Fibroblast of lung (primary cell): ENCODE results near the gene MTA1. TPM values are rescaled to one million over a fixed set of nuclear protein-coding genes. Genes with fewer than 3 reads are reported as not detected.

Source experiments
- DNase-seq, 2 donors: peaks; one replicate each; pipeline versions ENCODE4 v3.0.0 to v3.0.0-alpha.2; 2010; ENCODE audit warnings: low read depth in 2 of 2
- H2AFZ ChIP-seq: 2 replicates; pipeline ENCODE4 v1.5.1; 2012; ENCODE audit warnings: low read length, control low read depth, inconsistent platforms
- H3K27ac ChIP-seq: 2 replicates; pipeline ENCODE4 v1.5.1; 2011; ENCODE audit warnings: low read length, control low read depth; ENCODE audit not compliant: insufficient read depth
- H3K27me3 ChIP-seq: 2 replicates; pipeline ENCODE4 v1.5.1; 2011; ENCODE audit warnings: mild to moderate bottlenecking, low read length; ENCODE audit not compliant: control insufficient read depth, insufficient read depth
- H3K36me3 ChIP-seq: 2 replicates; pipeline ENCODE4 v1.5.1; 2011; ENCODE audit warnings: low read length; ENCODE audit not compliant: control insufficient read depth, insufficient read depth
- H3K4me1 ChIP-seq: 2 replicates; pipeline ENCODE4 v1.5.1; 2011; ENCODE audit warnings: low read length; ENCODE audit not compliant: control insufficient read depth, insufficient read depth; ENCODE audit errors: extremely low read depth
- H3K4me2 ChIP-seq: 2 replicates; pipeline ENCODE4 v1.5.1; 2011; ENCODE audit warnings: low read length, control low read depth; ENCODE audit not compliant: insufficient read depth; ENCODE audit errors: extremely low read depth
- H3K4me3 ChIP-seq, 4 experiments: fragments of 200-600 bp in 1 of 4; sonication (generic) in 1 of 4; replicated peaks in 1 of 4; 2 replicates each; pipeline ENCODE4 v1.5.1; 2011 to 2016; ENCODE audit warnings: low read length in 4 of 4, low read depth in 3 of 4, mild to moderate bottlenecking in 3 of 4, control low read depth in 2 of 4, inconsistent platforms in 1 of 4, mixed read lengths in 1 of 4; ENCODE audit not compliant: insufficient read depth in 1 of 4; ENCODE audit errors: control extremely low read depth in 1 of 4
- H3K79me2 ChIP-seq: 2 replicates; pipeline ENCODE4 v1.5.1; 2012; ENCODE audit warnings: mild to moderate bottlenecking, low read length, inconsistent platforms; ENCODE audit not compliant: control insufficient read depth, insufficient read depth
- H3K9ac ChIP-seq: 2 replicates; pipeline ENCODE4 v1.5.1; 2011; ENCODE audit warnings: mild to moderate bottlenecking, low read length, control low read depth; ENCODE audit not compliant: insufficient read depth
- H3K9me3 ChIP-seq: 2 replicates; pipeline ENCODE4 v1.5.1; 2012; ENCODE audit warnings: low read depth, low read length; ENCODE audit not compliant: control insufficient read depth, insufficient read depth
- H4K20me1 ChIP-seq: 2 replicates; pipeline ENCODE4 v1.5.1; 2011; ENCODE audit warnings: low read length; ENCODE audit not compliant: control insufficient read depth, insufficient read depth; ENCODE audit errors: extremely low read depth
- EZH2 ChIP-seq: IDR thresholded peaks from 2 replicates; pipeline ENCODE4 v1.5.1; 2012; ENCODE audit warnings: low read length, control low read depth, mild to moderate bottlenecking; ENCODE audit errors: missing control alignments
- polyA plus RNA-seq, 2 donors: library from polyadenylated mRNA; depleted of rRNA in 1 of 2; stranded (reverse) in 1 of 2; unstranded in 1 of 2; fragments of >200 nt; gene quantifications; 2 replicates each; pipeline ENCODE4 v1.2.1, GENCODE V29; 2011 to 2012; ENCODE audit warnings: missing spikeins in 1 of 2
- total RNA-seq: library from RNA; depleted of rRNA; stranded (reverse); fragments of >200 nt; gene quantifications from 2 replicates; pipeline ENCODE4 v1.2.1, GENCODE V29; 2014
- TF ChIP-seq, protein P1 (sequence below), 2 donors: IDR thresholded peaks in 1 of 2; conservative IDR thresholded peaks in 1 of 2; 1 replicate in 1 of 2; 2 replicates in 1 of 2; pipeline ENCODE4 v1.5.1; 2011 to 2012; ENCODE audit warnings: low read length in 2 of 2, control low read depth in 1 of 2, inconsistent platforms in 1 of 2, low read depth in 1 of 2, mild to moderate bottlenecking in 1 of 2

The MTA1 gene
- total and polyA plus RNA-seq, 2 donors (not counting 1 experiment from before 2014, with no cell fraction given), result 28.6 to 29.7 TPM

GRCh38 chr14:105458010-105458409 lies 38.4 kb downstream of the MTA1 start:
- Histone ChIP-seq H3K27ac (no peak overlapping the region), H3K9me3 (no peaks in the 10 kb centered on the region), H2AFZ (no peak overlapping the region), H3K27me3 (no peaks in the 10 kb centered on the region), H3K4me1 (no peaks in the 10 kb centered on the region), H3K79me2 (no peaks in the 10 kb centered on the region), H3K36me3 (peaks cover 18% of the 10 kb centered on the region), H4K20me1 (no peaks in the 10 kb centered on the region), H3K4me3 (no peak overlapping the region), H3K9ac (no peak overlapping the region), H3K4me2 (no peak overlapping the region)
- DNase-seq, result no peak
- TF ChIP-seq, protein P1, sequence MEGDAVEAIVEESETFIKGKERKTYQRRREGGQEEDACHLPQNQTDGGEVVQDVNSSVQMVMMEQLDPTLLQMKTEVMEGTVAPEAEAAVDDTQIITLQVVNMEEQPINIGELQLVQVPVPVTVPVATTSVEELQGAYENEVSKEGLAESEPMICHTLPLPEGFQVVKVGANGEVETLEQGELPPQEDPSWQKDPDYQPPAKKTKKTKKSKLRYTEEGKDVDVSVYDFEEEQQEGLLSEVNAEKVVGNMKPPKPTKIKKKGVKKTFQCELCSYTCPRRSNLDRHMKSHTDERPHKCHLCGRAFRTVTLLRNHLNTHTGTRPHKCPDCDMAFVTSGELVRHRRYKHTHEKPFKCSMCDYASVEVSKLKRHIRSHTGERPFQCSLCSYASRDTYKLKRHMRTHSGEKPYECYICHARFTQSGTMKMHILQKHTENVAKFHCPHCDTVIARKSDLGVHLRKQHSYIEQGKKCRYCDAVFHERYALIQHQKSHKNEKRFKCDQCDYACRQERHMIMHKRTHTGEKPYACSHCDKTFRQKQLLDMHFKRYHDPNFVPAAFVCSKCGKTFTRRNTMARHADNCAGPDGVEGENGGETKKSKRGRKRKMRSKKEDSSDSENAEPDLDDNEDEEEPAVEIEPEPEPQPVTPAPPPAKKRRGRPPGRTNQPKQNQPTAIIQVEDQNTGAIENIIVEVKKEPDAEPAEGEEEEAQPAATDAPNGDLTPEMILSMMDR (conservative IDR thresholded peaks at IDR 0.05 in 1 of 2, IDR thresholded peaks at IDR 0.05 in 1 of 2; ENCODE audit: low read depth in 1 of 2, low read length in 2 of 2), result no peak
- no peak for TF ChIP-seq EZH2

- Histone ChIP-seq H3K4me3 (no peak overlapping the region), H3K79me2 (no peaks in the 10 kb centered on the region), H3K27me3 (no peaks in the 10 kb centered on the region), H3K36me3 (peaks cover 22% of the 10 kb centered on the region), H3K9me3 (no peaks in the 10 kb centered on the region), H4K20me1 (no peaks in the 10 kb centered on the region), H3K9ac (no peak overlapping the region), H3K4me2 (no peak overlapping the region), H3K27ac (no peak overlapping the region), H3K4me1 (no peaks in the 10 kb centered on the region), H2AFZ (no peak overlapping the region)
- TF ChIP-seq, protein P1 (conservative IDR thresholded peaks at IDR 0.05 in 1 of 2, IDR thresholded peaks at IDR 0.05 in 1 of 2; ENCODE audit: low read depth in 1 of 2, low read length in 2 of 2), result no peak
- no peak for DNase-seq
Observed at GRCh38 chr14:105458571-105458970, 38.9 kb downstream of the MTA1 start.

- no peaks in the 10 kb centered on the region for H3K27me3 ChIP-seq
- H3K27ac ChIP-seq, result no peak overlapping the region
- H3K4me3 ChIP-seq, result no peak overlapping the region
- no peaks in the 10 kb centered on the region for H4K20me1 ChIP-seq
- no peak overlapping the region for H3K4me2 ChIP-seq
- peaks cover 30% of the 10 kb centered on the region for H3K36me3 ChIP-seq
- no peak overlapping the region for H3K9ac ChIP-seq
- no peaks in the 10 kb centered on the region for H3K9me3 ChIP-seq
- peaks cover 1% of the 10 kb centered on the region for H3K4me1 ChIP-seq
- no peaks in the 10 kb centered on the region for H3K79me2 ChIP-seq
- TF ChIP-seq, protein P1 (conservative IDR thresholded peaks at IDR 0.05 in 1 of 2, IDR thresholded peaks at IDR 0.05 in 1 of 2; ENCODE audit: low read depth in 1 of 2, low read length in 2 of 2), result no peak
- no peak for TF ChIP-seq EZH2
- DNase-seq, result no peak
- no peak overlapping the region for H2AFZ ChIP-seq
Observed at GRCh38 chr14:105460116-105460515, 40.5 kb downstream of the MTA1 start.
